A549 (cell line): Measurements from ENCODE around the gene YIPF1. TPM values are rescaled to one million over a fixed set of nuclear protein-coding genes. Genes with fewer than 3 reads are reported as not detected.

Experiments used
- ATAC-seq, 2 experiments: fragments of 200-7000 bp in 1 of 2; fragments of >200 bp in 1 of 2; cut with Nextera tagmentation in 1 of 2; cut with Tn5 transposase in 1 of 2; 3 replicates each; pipeline versions ENCODE4 v1.8.0 to v1.9.1; 2018 to 2020; ENCODE audit warnings: mild to moderate bottlenecking in 1 of 2, moderate library complexity in 1 of 2
- CTCF ChIA-PET: fragments of 300-600 bp; sonication (Branson Sonifier 250); formaldehyde crosslinking; extraction: SDS; loops from one replicate; lab custom pipeline; 2021; ENCODE audit warnings: antibody characterized with exemption, inconsistent platforms; lab: Yijun Ruan, JAX
- POLR2A ChIA-PET: fragments of 350-600 bp; formaldehyde crosslinking; extraction: SDS; loops from one replicate; lab custom pipeline; 2021; ENCODE audit warnings: antibody characterized with exemption, inconsistent platforms; lab: Yijun Ruan, JAX
- DNase-seq, 2 experiments: peaks; one replicate each; pipeline versions ENCODE4 v3.0.0 to v3.0.0-alpha.2; 2011 to 2016; ENCODE audit warnings: low read depth in 1 of 2, low spot score in 1 of 2
- FAIRE-seq: peaks from 2 replicates; lab custom pipeline; 2011; peaks lifted over from hg19 to GRCh38; lab: Jason Lieb, UNC
- H3K27ac ChIP-seq, 2 experiments: fragments of >200 bp; sonication (Bioruptor Twin); formaldehyde crosslinking; 3 replicates each; pipeline ENCODE4 v1.5.1; 2016 to 2017
- H3K4me1 ChIP-seq: fragments of >200 bp; sonication (Bioruptor Twin); formaldehyde crosslinking; 3 replicates; pipeline ENCODE4 v1.6.1; 2016
- H3K4me2 ChIP-seq: fragments of >200 bp; sonication (Bioruptor Twin); formaldehyde crosslinking; 3 replicates; pipeline ENCODE4 v1.6.1; 2016
- H3K4me3 ChIP-seq: fragments of >200 bp; sonication (Bioruptor Twin); formaldehyde crosslinking; 3 replicates; pipeline ENCODE4 v1.5.1; 2016
- H3K9me3 ChIP-seq: fragments of >200 bp; sonication (Bioruptor Twin); formaldehyde crosslinking; 3 replicates; pipeline ENCODE4 v1.6.1; 2016
- ATOH8 ChIP-seq: fragments of 250-450 bp; sonication (Bioruptor Pico); IDR thresholded peaks from 2 replicates; pipeline ENCODE4 v1.5.0; 2020; ENCODE audit warnings: low read depth, mild to moderate bottlenecking, moderate library complexity
- BCL3 ChIP-seq: fragments of >200 bp; sonication (Bioruptor Twin); formaldehyde crosslinking; IDR thresholded peaks from 3 replicates; pipeline ENCODE4 v1.6.1; 2016
- CBX8 ChIP-seq: fragments of 200-600 bp; sonication (generic); IDR thresholded peaks from 2 replicates; pipeline ENCODE4 v1.6.1; 2016
- CHD2 ChIP-seq: fragments of 150-350 bp; IDR thresholded peaks from 2 replicates; pipeline ENCODE4 v1.6.1; 2014; ENCODE audit warnings: low read length; ENCODE audit not compliant: partially characterized antibody
- EP300 ChIP-seq, 2 experiments: fragments of >200 bp; sonication (Bioruptor Twin); formaldehyde crosslinking; IDR thresholded peaks; 2 replicates in 1 of 2; 3 replicates in 1 of 2; pipeline ENCODE4 v1.6.1; 2016 to 2017
- HES2 ChIP-seq: fragments of >200 bp; sonication (Bioruptor Twin); formaldehyde crosslinking; IDR thresholded peaks from 2 replicates; pipeline ENCODE4 v1.6.1; 2016
- HEYL ChIP-seq: fragments of 250-450 bp; sonication (Bioruptor Pico); IDR thresholded peaks from 2 replicates; pipeline ENCODE4 v1.8.0; 2021; ENCODE audit warnings: mild to moderate bottlenecking, moderate library complexity
- HMGXB4 ChIP-seq: fragments of 250-450 bp; sonication (Bioruptor Pico); IDR thresholded peaks from 2 replicates; pipeline ENCODE4 v1.5.0; 2021; ENCODE audit warnings: mild to moderate bottlenecking, moderate library complexity, borderline replicate concordance
- HOXB5 ChIP-seq: fragments of 250-450 bp; sonication (Bioruptor Pico); IDR thresholded peaks from 2 replicates; pipeline ENCODE4 v1.5.0; 2020; ENCODE audit warnings: mild to moderate bottlenecking, moderate library complexity
- MAZ ChIP-seq: fragments of 150-350 bp; IDR thresholded peaks from 2 replicates; pipeline ENCODE4 v1.6.1; 2014; ENCODE audit warnings: antibody characterized with exemption, low read depth, low read length, borderline replicate concordance
- NFE2L2 ChIP-seq: fragments of 150-350 bp; conservative IDR thresholded peaks from 2 replicates; pipeline ENCODE4 v1.6.1; 2014; ENCODE audit warnings: low read length
- PBX3 ChIP-seq: IDR thresholded peaks from 2 replicates; pipeline ENCODE4 v1.6.1; 2012
- PHF8 ChIP-seq: fragments of 200-600 bp; sonication (generic); IDR thresholded peaks from 2 replicates; pipeline ENCODE4 v1.6.1; 2016; ENCODE audit warnings: low read depth, mild to moderate bottlenecking, antibody characterized with exemption, moderate library complexity, borderline replicate concordance
- POLR2AphosphoS2 ChIP-seq: conservative IDR thresholded peaks from 2 replicates; pipeline ENCODE4 v1.6.1; 2012; ENCODE audit warnings: low read length, improper control_type of control experiment, inconsistent platforms
- RAD21 ChIP-seq, 2 experiments: fragments of >200 bp in 1 of 2; sonication (Bioruptor Twin) in 1 of 2; formaldehyde crosslinking in 1 of 2; IDR thresholded peaks in 1 of 2; conservative IDR thresholded peaks in 1 of 2; 2 replicates in 1 of 2; 3 replicates in 1 of 2; pipeline ENCODE4 v1.6.1; 2012 to 2018; ENCODE audit warnings: inconsistent platforms in 1 of 2
- RCOR1 ChIP-seq: fragments of 150-350 bp; IDR thresholded peaks from 2 replicates; pipeline ENCODE4 v1.6.1; 2014; ENCODE audit warnings: antibody characterized with exemption, low read length, low read depth
- RFX5 ChIP-seq: fragments of 450-650 bp; IDR thresholded peaks from 2 replicates; pipeline ENCODE4 v1.7.1; 2014; ENCODE audit warnings: antibody characterized with exemption, mild to moderate bottlenecking, moderate library complexity
- SMC3 ChIP-seq: fragments of >200 bp; sonication (Bioruptor Twin); formaldehyde crosslinking; IDR thresholded peaks from 3 replicates; pipeline ENCODE4 v1.6.1; 2018; ENCODE audit warnings: inconsistent platforms
- USF2 ChIP-seq: fragments of 450-650 bp; IDR thresholded peaks from 2 replicates; pipeline ENCODE4 v1.6.1; 2014; ENCODE audit warnings: antibody characterized with exemption
- ZNF302 ChIP-seq: fragments of 250-450 bp; sonication (Bioruptor Pico); IDR thresholded peaks from 2 replicates; pipeline ENCODE4 v1.9.0; 2021; ENCODE audit warnings: inconsistent platforms, mild to moderate bottlenecking, moderate library complexity
- WGBS: methylation state at CpG from one replicate; pipeline ENCODE4 v1.1.6; 2017; ENCODE audit errors: missing lambda C conversion rate; 5-methylcytosine and 5-hydroxymethylcytosine counted together
- polyA plus RNA-seq, 4 experiments: library from polyadenylated mRNA; depleted of rRNA in 3 of 4; stranded (reverse); fragments of >200 nt; fragmentation: RNase III in 1 of 4; extraction: RNeasy Plus Mini Kit Qiagen cat#74134 plus additional on column Dnase treatment in 1 of 4; gene quantifications; 2 replicates in 3 of 4; 3 replicates in 1 of 4; pipeline ENCODE4 v1.2.3, GENCODE V29; 2011 to 2017

The YIPF1 gene
- polyA plus RNA-seq, 2 of the 4 experiments (the other 2 are of a cell fraction), result 15.4 to 30.1 TPM

- CTCF ChIA-PET, result interaction anchor here (1.2 kb wide), 1 partner anchor 14 kb away, joined by 3 read pairs; no protein-coding TSS in a partner anchor
- WGBS, result 96% methylated on average over 3 of the region's 3 CpGs
Measured at GRCh38 chr1:53930932-53931331, 41.3 kb upstream of the YIPF1 start.

More at GRCh38 chr1:53930932-53931331, 41.3 kb upstream of the YIPF1 start:
- no peak for TF ChIP-seq RFX5
- no peak for TF ChIP-seq USF2
- TF ChIP-seq CBX8, result no peak
- TF ChIP-seq PBX3, result no peak
- TF ChIP-seq BCL3, result no peak
- TF ChIP-seq EP300 (IDR thresholded peaks at IDR 0.05), result no peak
- no peak for TF ChIP-seq HMGXB4 (CRISPR knock-in tag)
- TF ChIP-seq ATOH8 (CRISPR knock-in tag), result no peak
- TF ChIP-seq CHD2, result no peak
- no peak for TF ChIP-seq ZNF302 (CRISPR knock-in tag)
- no peak for TF ChIP-seq HEYL
- no peak for TF ChIP-seq HES2
- TF ChIP-seq POLR2AphosphoS2, result no peak
- TF ChIP-seq NFE2L2, result no peak
- TF ChIP-seq RAD21 (conservative IDR thresholded peaks at IDR 0.05 in 1 of 2, IDR thresholded peaks at IDR 0.05 in 1 of 2), result no peak
- TF ChIP-seq MAZ, result no peak
- no peak for TF ChIP-seq SMC3
- no peak for TF ChIP-seq RCOR1
- TF ChIP-seq PHF8, result no peak
- no peak for TF ChIP-seq HOXB5 (CRISPR knock-in tag)
- H3K27ac ChIP-seq, result no peak overlapping the region
- H3K4me3 ChIP-seq, result no peak overlapping the region
- H3K4me1 ChIP-seq, result no peaks in the 10 kb centered on the region
- H3K9me3 ChIP-seq, result peaks cover 28% of the 10 kb centered on the region; the same call in 2 of the 3 replicates
- FAIRE-seq (no peak), ATAC-seq (no peak), DNase-seq (no peak)
- POLR2A ChIA-PET, result no interaction called here
- no peak overlapping the region for H3K4me2 ChIP-seq
